Measurements from ENCODE around the gene IFNW1.
A peak's percentile ranks its signal among the peaks of the same experiment; 100 is the strongest.
"Not testable (repeated sequence)": the region's sequence is repeated elsewhere in the genome, so short reads cannot be mapped to it uniquely, and the experiment has no call there.

Gene IFNW1

GRCh38 chr9:21135736-21136135, 5.9 kb downstream of the IFNW1 start:
- Histone ChIP-seq H3K9ac (ENCODE audit: insufficient read length, low read depth) (no peak overlapping the region), H3K27me3 (ENCODE audit: insufficient read depth, insufficient read length) (no peaks in the 10 kb centered on the region), H3K4me1 (ENCODE audit: insufficient read depth, insufficient read length) (no peaks in the 10 kb centered on the region), H3K4me3 (ENCODE audit: insufficient read length, low read depth) (no peak overlapping the region), H3K9me3 (ENCODE audit: insufficient read depth, low read length) (no peaks in the 10 kb centered on the region), H3K36me3 (ENCODE audit: insufficient read depth, insufficient read length, low read length) (no peaks in the 10 kb centered on the region)
- no peak for DNase-seq (ENCODE audit: low read depth, low spot score)
- TF ChIP-seq YY1 (IDR thresholded peaks at IDR 0.05; ENCODE audit: insufficient read depth, insufficient read length) (no peak), SUZ12 (IDR thresholded peaks at IDR 0.05; ENCODE audit: extremely low read depth, insufficient read depth, insufficient read length) (no peak), ZNF274 (IDR thresholded peaks at IDR 0.05; ENCODE audit: low read depth, low read length) (no peak)

- H3K27me3 ChIP-seq (ENCODE audit: insufficient read depth, insufficient read length); H3K9me3 ChIP-seq (ENCODE audit: insufficient read depth, low read length); H3K9ac ChIP-seq (ENCODE audit: insufficient read length, low read depth); H3K36me3 ChIP-seq (ENCODE audit: insufficient read depth, insufficient read length, low read length); DNase-seq (ENCODE audit: low read depth, low spot score); H3K4me1 ChIP-seq (ENCODE audit: insufficient read depth, insufficient read length); H3K4me3 ChIP-seq (ENCODE audit: insufficient read length, low read depth): not testable (repeated sequence)
Observed at GRCh38 chr9:21128186-21128585, 13.4 kb downstream of the IFNW1 start.

GRCh38 chr9:21121595-21122251, 19.9 kb downstream of the IFNW1 start:
- Histone ChIP-seq H3K9ac (ENCODE audit: insufficient read length, low read depth) (no peak overlapping the region), H3K27me3 (ENCODE audit: insufficient read depth, insufficient read length) (no peaks in the 10 kb centered on the region), H3K9me3 (ENCODE audit: insufficient read depth, low read length) (no peaks in the 10 kb centered on the region), H3K36me3 (ENCODE audit: insufficient read depth, insufficient read length, low read length) (no peaks in the 10 kb centered on the region), H3K4me3 (ENCODE audit: insufficient read length, low read depth) (no peak overlapping the region), H3K4me1 (ENCODE audit: insufficient read depth, insufficient read length) (no peaks in the 10 kb centered on the region)
- TF ChIP-seq ZNF274 (IDR thresholded peaks at IDR 0.05; ENCODE audit: low read depth, low read length), result no peak
- TF ChIP-seq SUZ12 (IDR thresholded peaks at IDR 0.05; ENCODE audit: extremely low read depth, insufficient read depth, insufficient read length), result no peak
- TF ChIP-seq YY1 (IDR thresholded peaks at IDR 0.05; ENCODE audit: insufficient read depth, insufficient read length), result no peak
- DNase-seq (ENCODE audit: low read depth, low spot score), result no peak

GRCh38 chr9:21121079-21121478, 20.6 kb downstream of the IFNW1 start:
- no peaks in the 10 kb centered on the region for H3K36me3 ChIP-seq (ENCODE audit: insufficient read depth, insufficient read length, low read length)
- H3K27me3 ChIP-seq (ENCODE audit: insufficient read depth, insufficient read length), result no peaks in the 10 kb centered on the region
- DNase-seq (ENCODE audit: low read depth, low spot score), result no peak
- no peak overlapping the region for H3K4me3 ChIP-seq (ENCODE audit: insufficient read length, low read depth)
- no peak overlapping the region for H3K9ac ChIP-seq (ENCODE audit: insufficient read length, low read depth)
- H3K4me1 ChIP-seq (ENCODE audit: insufficient read depth, insufficient read length), result no peaks in the 10 kb centered on the region
- no peak for TF ChIP-seq ZNF274 (IDR thresholded peaks at IDR 0.05; ENCODE audit: low read depth, low read length)
- TF ChIP-seq SUZ12 (IDR thresholded peaks at IDR 0.05; ENCODE audit: extremely low read depth, insufficient read depth, insufficient read length), result no peak
- TF ChIP-seq YY1 (IDR thresholded peaks at IDR 0.05; ENCODE audit: insufficient read depth, insufficient read length), result no peak
- no peaks in the 10 kb centered on the region for H3K9me3 ChIP-seq (ENCODE audit: insufficient read depth, low read length)

- no peak for TF ChIP-seq ZNF274 (IDR thresholded peaks at IDR 0.05; ENCODE audit: low read depth, low read length)
- TF ChIP-seq YY1 (IDR thresholded peaks at IDR 0.05; ENCODE audit: insufficient read depth, insufficient read length), result no peak
- TF ChIP-seq SUZ12 (IDR thresholded peaks at IDR 0.05; ENCODE audit: extremely low read depth, insufficient read depth, insufficient read length), result no peak
- DNase-seq (ENCODE audit: low read depth, low spot score), result no peak
- no peaks in the 10 kb centered on the region for H3K4me1 ChIP-seq (ENCODE audit: insufficient read depth, insufficient read length)
- no peaks in the 10 kb centered on the region for H3K36me3 ChIP-seq (ENCODE audit: insufficient read depth, insufficient read length, low read length)
- no peak overlapping the region for H3K9ac ChIP-seq (ENCODE audit: insufficient read length, low read depth)
- no peak overlapping the region for H3K4me3 ChIP-seq (ENCODE audit: insufficient read length, low read depth)
- no peaks in the 10 kb centered on the region for H3K27me3 ChIP-seq (ENCODE audit: insufficient read depth, insufficient read length)
- H3K9me3 ChIP-seq (ENCODE audit: insufficient read depth, low read length), result no peaks in the 10 kb centered on the region
Observed at GRCh38 chr9:21119093-21119770, 22.4 kb downstream of the IFNW1 start.

GRCh38 chr9:21114311-21114710, 27.3 kb downstream of the IFNW1 start:
- Histone ChIP-seq H3K9ac (ENCODE audit: insufficient read length, low read depth) (no peak overlapping the region), H3K4me3 (ENCODE audit: insufficient read length, low read depth) (no peak overlapping the region), H3K9me3 (ENCODE audit: insufficient read depth, low read length) (no peaks in the 10 kb centered on the region), H3K36me3 (ENCODE audit: insufficient read depth, insufficient read length, low read length) (no peaks in the 10 kb centered on the region), H3K4me1 (ENCODE audit: insufficient read depth, insufficient read length) (no peaks in the 10 kb centered on the region), H3K27me3 (ENCODE audit: insufficient read depth, insufficient read length) (no peaks in the 10 kb centered on the region)
- TF ChIP-seq YY1 (IDR thresholded peaks at IDR 0.05; ENCODE audit: insufficient read depth, insufficient read length) (no peak), SUZ12 (IDR thresholded peaks at IDR 0.05; ENCODE audit: extremely low read depth, insufficient read depth, insufficient read length) (no peak), ZNF274 (IDR thresholded peaks at IDR 0.05; ENCODE audit: low read depth, low read length) (no peak)
- DNase-seq (ENCODE audit: low read depth, low spot score), result no peak

- peak; percentile 74 for DNase-seq (ENCODE audit: low read depth, low spot score)
- Histone ChIP-seq H3K9ac (ENCODE audit: insufficient read length, low read depth) (no peak overlapping the region), H3K36me3 (ENCODE audit: insufficient read depth, insufficient read length, low read length) (no peaks in the 10 kb centered on the region), H3K4me3 (ENCODE audit: insufficient read length, low read depth) (no peak overlapping the region), H3K4me1 (ENCODE audit: insufficient read depth, insufficient read length) (no peaks in the 10 kb centered on the region), H3K27me3 (ENCODE audit: insufficient read depth, insufficient read length) (no peaks in the 10 kb centered on the region), H3K9me3 (ENCODE audit: insufficient read depth, low read length) (no peaks in the 10 kb centered on the region)
- TF ChIP-seq ZNF274 (IDR thresholded peaks at IDR 0.05; ENCODE audit: low read depth, low read length), result no peak
- TF ChIP-seq YY1 (IDR thresholded peaks at IDR 0.05; ENCODE audit: insufficient read depth, insufficient read length), result no peak
- TF ChIP-seq SUZ12 (IDR thresholded peaks at IDR 0.05; ENCODE audit: extremely low read depth, insufficient read depth, insufficient read length), result no peak
Observed at GRCh38 chr9:21110708-21111576, 30.7 kb downstream of the IFNW1 start.

Data from NT2/D1 (cell line).